GM12865 (cell line): Measurements from ENCODE around the gene SP3.

Experiments used
- DNase-seq: peaks from one replicate; pipeline ENCODE4 v3.0.0; 2010; ENCODE audit warnings: low read depth
- H3K4me3 ChIP-seq: 2 replicates; pipeline ENCODE4 v1.5.1; 2011; ENCODE audit warnings: mild to moderate bottlenecking, low read depth, low read length, control low read depth
- TF ChIP-seq, protein P1 (sequence below): IDR thresholded peaks from 2 replicates; pipeline ENCODE4 v1.5.1; 2011; ENCODE audit warnings: low read length, control low read depth, low read depth, inconsistent platforms; ENCODE audit not compliant: insufficient read depth; ENCODE audit errors: missing control alignments

SP3 gene

GRCh38 chr2:173886613-173887012, 78.6 kb downstream of the SP3 start:
- no peak overlapping the region for H3K4me3 ChIP-seq
- TF ChIP-seq, protein P1, sequence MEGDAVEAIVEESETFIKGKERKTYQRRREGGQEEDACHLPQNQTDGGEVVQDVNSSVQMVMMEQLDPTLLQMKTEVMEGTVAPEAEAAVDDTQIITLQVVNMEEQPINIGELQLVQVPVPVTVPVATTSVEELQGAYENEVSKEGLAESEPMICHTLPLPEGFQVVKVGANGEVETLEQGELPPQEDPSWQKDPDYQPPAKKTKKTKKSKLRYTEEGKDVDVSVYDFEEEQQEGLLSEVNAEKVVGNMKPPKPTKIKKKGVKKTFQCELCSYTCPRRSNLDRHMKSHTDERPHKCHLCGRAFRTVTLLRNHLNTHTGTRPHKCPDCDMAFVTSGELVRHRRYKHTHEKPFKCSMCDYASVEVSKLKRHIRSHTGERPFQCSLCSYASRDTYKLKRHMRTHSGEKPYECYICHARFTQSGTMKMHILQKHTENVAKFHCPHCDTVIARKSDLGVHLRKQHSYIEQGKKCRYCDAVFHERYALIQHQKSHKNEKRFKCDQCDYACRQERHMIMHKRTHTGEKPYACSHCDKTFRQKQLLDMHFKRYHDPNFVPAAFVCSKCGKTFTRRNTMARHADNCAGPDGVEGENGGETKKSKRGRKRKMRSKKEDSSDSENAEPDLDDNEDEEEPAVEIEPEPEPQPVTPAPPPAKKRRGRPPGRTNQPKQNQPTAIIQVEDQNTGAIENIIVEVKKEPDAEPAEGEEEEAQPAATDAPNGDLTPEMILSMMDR: no peak
- DNase-seq: no peak

- TF ChIP-seq, protein P1: peak; percentile 36
- DNase-seq: peak; percentile 52
- H3K4me3 ChIP-seq: no peak overlapping the region
Observed at GRCh38 chr2:173884025-173884802, 81.0 kb downstream of the SP3 start.

DNA sequence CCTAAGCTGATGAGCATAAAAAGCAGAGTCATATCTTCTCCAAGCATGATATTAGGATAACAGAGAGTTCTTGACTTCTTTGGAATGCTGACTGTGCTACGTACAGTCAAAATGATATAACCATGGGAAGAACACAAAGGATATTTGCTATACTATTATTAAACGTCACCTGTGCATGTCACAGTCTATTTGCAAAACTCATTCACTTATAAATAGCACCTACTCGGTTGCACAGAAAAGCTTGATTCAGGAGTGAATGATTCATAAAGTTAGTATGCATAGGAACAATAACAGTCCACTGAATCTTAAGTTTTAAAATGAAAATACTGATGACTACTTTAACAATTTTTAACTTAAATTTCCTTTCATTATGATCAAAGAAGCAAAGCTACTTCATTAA, 83.3 kb downstream of the SP3 start:
- no peak overlapping the region for H3K4me3 ChIP-seq
- DNase-seq: no peak
- TF ChIP-seq, protein P1: no peak

DNA sequence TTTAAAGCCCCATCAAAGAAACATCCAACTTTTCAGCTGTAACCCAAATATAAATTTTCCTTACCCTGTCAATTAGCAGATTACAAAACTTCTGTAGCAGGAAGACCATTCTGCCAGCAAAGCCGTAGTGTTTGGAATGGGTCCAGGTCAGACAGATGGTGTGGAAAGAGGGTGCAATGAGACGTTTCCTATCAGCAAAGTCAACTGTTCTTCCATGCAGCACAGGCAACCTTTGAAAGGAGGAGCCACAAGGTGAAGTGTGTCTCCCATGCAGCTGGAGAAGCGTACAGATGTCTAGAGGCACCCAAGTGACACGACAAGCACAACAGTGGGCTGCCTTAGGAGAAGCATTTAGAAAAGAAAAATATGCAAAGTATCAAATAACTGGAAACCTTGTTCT, 83.7 kb downstream of the SP3 start:
- no peak for DNase-seq
- TF ChIP-seq, protein P1: no peak

DNA sequence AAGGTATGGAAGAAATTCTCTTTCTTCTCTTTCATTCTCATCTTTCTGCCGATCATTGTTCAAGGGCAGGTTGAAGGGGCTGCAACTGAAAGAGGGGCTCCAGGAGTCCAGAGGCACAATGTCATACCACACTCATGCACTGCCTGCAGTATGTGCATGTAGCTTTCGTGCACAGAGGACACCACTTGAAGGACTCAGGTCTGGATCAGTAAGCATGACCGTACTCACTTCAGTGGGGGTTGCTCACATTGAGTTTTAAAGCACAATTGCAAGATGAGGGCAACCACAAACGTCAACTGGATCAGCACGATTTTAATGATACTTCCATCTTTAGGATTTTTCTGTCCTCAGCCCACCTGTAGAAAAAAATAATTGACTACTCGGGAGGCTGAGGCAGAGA, 84.6 kb downstream of the SP3 start:
- TF ChIP-seq, protein P1: no peak
- DNase-seq: no peak
- no peak overlapping the region for H3K4me3 ChIP-seq

More for the DNA sequence above, 83.7 kb downstream of the SP3 start:
- H3K4me3 ChIP-seq: no peak overlapping the region

GRCh38 chr2:173876833-173877413, 88.2 kb downstream of the SP3 start:
- DNase-seq: no peak
- no peak overlapping the region for H3K4me3 ChIP-seq
- TF ChIP-seq, protein P1: no peak
